Activated CD8-positive, alpha-beta memory T cell treated with anti-CD3 and anti-CD28 coated beads for 1 hour (primary cell): ENCODE data around the gene NFATC3.

ENCODE experiments used
- DNase-seq, 2 donors: peaks; one replicate each; pipeline ENCODE4 v3.0.0-alpha.2; 2020; ENCODE audit warnings: low read depth in 1 of 2; ENCODE audit errors: extremely low read depth in 1 of 2

The NFATC3 gene

DNA sequence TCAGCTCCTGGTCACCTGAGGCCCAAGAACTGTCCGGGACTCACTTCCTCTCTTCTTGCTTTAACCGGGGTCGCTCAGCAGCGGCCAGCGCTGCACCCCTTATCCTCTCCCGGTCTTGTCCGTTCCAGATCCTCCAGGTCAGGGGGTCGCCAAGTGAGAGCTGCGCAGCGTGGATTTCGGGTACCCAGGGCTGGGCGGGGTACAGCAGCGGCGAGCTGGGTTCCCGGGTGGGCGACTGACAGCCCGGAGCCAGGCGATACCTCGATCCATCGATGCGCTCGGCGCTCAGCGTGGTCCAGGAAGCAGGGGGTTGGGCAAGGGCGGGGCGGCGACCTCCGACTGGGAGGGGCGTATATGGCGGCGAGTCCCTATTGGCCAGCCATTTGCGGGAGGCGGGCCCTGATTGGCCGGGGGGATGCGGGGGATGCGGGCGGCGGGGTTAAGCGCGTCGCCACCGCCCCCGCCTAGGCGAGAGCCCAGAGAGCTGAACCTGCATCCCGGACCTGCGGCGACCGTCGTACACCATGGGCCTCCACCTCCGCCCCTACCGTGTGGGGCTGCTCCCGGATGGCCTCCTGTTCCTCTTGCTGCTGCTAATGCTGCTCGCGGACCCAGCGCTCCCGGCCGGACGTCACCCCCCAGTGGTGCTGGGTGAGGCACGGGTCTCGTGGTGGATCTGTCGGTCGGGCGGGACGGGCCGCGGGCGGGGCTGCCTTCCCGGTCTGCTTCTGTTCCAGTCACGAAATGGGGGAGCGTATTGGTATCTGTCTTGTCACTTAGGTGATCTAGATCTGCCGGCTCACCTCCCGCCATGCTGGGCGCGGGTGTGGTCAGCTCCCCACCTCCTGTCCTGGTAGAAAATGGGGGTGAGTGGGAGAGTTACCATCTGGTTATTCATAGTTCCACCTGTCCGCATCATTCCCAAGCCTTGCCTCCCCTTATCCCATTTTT, 160.0 kb downstream of the NFATC3 start, which contains the start of gene PLA2G15:
Gene PLA2G15, plus strand, starts transcription at position 471 of the 951 bp plus-strand sequence. Its CDS starts 54 bp downstream, at position 525.
- DNase-seq = peak; percentile 93 to 94

DNA sequence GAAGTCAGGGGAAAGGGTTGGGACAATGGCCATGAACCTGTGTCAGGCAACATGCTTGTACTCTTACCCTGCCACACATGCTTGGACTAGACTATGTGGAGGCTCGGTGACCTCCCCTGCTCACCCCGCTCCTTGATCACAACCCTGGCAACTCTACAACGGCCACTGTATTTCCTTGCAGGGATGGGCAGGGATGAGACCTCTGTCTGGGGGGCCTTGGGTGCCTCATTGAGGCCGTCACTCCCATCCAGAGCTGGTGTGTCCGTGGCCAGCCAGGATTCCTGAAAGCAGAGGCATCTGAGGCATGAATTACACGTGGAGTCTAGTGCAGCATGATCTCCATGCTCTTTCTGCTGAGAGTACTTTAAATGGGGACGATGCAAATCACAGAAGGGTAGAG, 161.0 kb downstream of the NFATC3 start:
- no peak for DNase-seq

DNA sequence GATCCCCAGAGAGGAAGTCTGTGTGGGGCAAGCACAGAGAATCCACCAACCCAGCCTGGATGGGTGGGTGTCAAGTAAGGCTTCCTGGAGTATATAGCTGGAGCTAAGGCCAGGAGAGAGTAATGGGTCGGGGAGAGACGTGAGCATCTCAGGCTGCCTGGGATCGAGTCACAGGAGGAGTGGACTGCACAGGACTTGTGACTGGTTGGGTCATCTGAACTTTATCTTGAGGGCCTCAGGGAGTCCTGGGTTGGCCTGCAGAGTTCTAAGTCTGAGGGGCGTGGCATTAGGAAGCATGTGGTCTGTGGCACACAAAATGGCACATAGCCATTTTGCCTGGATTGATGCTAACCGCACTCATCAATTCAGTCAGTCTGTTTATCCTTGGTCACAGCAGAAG, 161.5 kb downstream of the NFATC3 start:
- DNase-seq = no peak

DNA sequence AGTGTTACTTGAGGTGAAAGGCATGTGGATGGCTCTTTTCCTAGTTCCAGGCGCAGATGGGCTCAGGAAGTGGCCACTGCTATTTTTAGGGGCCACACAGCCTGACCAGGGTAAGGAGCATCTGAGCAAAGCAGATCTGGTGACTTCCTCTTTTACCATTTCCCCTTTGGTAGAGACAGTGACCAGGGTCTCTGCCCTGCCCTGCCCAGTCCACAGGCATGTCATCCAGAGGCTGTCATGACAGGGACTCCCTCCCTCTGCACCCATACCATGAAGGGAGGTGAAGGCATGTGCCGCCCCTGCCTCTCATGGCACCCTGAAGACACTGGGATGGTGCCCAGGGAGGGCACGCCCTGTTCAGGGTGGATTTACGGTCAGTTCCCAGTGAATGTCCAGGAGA, 162.2 kb downstream of the NFATC3 start:
- no peak for DNase-seq

DNA sequence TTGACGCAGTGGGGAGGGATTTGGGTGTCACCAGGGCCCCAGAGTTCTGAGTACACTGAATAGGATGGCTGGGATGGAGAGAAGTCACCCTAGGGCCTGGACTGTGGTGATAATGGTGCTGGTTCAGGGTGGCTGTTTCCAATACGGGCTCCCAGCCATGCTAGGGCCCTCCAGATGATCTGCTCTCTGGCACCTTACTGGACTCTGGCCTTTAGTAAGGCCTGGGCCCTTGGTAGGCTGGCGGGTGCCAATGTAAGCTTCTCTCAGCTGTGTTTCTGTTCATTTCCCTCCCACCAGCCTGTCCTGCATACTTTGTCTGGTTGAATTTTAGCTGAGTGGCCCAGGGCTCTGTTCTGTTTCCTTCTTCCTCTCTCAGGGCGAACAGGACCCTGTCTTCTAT, 162.8 kb downstream of the NFATC3 start:
- DNase-seq = no peak

DNA sequence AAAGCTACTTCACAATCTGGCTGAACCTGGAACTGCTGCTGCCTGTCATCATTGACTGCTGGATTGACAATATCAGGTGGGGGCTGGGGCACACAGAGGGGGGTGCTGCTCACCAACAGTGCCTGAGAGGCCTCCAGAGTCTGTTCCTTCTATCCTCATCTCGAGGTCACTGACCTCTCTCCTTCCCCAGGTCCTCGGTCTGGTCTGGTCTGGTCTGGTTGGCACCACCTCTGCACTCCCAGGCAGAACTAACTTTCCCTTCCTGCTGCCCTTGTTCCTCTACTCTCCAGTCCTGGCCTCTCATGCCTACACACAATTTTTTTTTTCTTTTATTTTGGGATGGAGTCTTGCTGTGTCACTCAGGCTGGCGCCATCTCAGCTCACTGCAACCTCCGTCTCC, 164.2 kb downstream of the NFATC3 start:
- DNase-seq = no peak

DNA sequence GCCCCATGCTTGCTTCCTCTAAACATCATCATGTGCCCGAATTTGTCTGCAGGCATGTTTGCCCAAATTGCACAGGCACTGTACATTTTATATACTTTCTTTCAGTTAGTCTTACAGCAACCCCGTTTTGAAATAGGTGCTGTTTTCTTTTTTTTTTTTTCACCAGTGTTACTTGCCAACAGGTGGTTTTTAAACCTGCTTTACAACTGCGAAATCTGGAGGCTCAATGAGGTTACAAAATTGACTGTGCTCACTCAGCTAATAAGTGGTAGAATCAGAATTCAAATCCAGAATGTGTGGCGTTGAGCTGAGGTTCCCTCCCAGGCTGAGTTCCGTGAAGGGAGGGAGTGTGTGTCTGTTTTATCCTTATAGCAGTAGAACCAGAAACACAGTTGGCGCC, 165.8 kb downstream of the NFATC3 start:
- DNase-seq = no peak

DNA sequence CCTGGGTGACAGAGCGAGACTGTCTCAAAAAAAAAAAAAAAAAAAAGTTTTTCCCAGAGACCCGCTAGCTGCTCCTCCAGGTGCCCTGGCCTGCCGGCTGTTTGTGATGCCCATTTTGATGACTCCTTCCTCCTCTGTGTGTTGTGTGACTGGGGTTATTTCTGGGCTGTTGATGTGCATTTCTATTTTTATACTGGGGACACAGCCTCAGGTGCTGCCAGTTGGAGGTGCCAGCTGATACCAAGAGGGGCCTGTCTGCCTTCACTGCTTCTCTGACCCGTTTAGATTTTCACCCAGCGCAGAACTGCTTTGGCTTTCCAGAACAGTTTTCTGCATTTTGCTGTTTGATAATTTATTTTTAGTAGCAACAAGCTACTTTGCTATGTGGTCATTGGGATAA, 166.7 kb downstream of the NFATC3 start:
- DNase-seq = no peak

DNA sequence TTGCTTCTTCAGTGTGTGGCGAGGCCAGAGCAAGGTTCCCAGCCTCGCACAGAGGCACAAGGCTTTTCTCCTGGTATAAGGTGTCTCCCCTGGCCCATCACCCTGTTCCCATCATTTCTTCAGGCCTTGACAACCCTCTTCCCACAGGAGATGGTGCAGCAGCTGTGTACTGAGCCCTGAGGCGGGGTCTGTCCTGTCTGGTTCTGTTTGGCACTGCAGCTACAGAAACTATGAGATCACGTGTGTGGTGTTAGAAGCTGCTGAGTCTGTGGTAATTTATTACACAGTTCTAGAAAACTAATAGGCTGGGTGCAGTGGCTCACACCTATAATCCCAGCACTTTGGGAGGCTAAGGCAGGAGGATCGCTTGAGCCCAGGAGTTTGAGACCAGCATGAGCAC, 167.2 kb downstream of the NFATC3 start:
- DNase-seq = no peak

DNA sequence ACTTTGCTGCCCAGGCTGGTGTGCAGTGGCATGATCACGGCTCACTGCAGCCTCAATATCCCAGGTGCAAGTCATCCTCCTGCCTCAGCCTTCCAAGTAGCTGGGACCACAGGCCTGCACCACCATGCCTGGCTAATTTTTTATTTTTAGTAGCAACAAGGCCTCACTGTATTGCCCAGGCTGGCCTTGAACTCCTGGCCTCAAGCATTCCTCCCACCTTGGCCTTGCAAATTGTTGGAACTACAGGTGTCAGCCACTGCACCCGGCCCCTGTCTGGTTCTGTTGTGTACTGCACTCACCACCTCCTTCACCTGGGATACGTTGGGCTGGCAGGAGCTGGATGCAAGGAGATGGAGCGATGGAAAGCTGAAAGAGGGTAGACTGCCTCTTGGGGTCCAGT, 168.6 kb downstream of the NFATC3 start:
- DNase-seq = no peak

DNA sequence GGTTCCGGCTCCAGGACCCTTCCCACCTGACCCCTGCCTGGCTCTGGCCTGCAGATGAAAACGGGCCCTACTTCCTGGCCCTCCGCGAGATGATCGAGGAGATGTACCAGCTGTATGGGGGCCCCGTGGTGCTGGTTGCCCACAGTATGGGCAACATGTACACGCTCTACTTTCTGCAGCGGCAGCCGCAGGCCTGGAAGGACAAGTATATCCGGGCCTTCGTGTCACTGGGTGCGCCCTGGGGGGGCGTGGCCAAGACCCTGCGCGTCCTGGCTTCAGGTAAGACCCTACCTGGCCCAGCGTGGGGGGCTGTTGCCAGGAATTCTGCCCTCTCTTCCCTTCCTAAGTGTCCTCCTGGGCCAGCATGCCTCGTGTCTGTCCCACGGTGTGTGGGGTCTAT, 170.5 kb downstream of the NFATC3 start:
- DNase-seq = no peak

DNA sequence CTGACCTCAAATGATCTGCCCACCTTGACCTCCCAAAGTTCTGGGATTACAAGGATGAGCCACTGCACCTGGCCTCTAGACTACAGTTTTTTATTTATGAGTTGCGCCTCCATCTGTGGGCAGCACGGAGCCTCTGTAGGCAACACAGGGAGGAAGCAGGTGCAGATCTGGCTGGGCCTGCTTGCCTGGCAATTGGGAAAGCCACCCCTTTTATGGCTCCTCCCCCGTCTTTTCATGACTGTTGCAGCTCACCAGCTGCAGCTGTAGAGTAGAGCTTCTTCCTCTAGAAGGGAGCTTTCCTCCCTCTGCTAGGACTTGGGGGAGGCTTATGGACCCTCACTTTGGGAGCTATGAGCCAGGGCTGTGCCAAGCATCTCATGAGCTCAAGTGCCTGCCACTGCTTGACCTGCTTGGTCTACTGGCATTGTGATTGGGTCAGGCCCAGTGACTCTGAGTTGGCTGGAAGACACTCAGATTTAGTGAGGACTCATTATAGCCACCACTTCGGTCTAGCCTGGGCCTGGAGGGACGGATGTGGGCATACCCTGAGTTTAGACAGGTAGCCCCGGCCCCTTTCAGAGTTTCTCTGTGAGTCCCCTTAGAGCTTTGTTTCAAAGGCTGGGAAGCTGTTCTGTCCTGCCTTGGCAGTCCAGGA, 172.2 kb downstream of the NFATC3 start:
- DNase-seq = no peak

DNA sequence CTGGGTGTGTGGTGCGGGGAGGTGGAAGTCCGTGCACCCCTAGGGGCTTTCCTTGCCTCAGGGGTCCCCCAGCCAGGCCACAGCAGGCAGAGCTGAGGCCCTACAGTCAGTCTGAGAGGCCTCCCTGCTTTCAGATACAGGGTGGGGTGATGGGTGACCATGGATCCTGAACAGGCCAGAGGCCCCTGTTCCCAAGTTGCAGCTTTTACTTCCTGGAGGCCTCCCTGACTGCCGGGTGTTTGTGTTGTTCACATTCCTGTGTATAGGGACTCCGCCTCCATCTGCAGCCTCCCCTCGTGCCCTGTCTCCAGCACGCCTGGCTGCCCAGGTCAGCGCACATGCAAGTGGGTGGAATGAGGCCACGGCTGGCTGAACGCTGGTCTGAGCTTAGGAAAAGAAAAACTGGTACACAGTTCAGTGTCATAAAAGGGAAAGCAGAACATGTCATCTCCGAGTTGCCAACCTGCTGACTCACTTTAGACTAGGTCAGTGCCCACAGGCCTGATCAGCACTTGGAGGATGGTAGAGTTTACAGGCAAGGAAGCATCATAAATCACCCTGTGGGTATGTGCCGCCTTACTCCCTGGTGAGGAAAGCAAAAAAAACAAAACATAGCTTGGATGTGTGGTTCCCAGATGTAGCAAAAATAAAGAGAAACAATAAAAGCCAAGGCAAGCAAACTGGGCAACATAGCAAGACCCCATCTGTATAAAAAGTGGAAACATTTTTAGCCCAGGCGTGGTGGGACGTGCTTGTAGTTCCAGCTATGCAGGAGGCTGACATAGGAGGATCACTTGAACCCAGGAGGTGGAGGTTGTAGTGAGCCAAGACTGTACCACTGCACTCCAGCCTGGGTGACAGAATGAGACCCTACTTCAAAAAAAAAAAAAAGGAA, 173.0 kb downstream of the NFATC3 start:
- DNase-seq = no peak

DNA sequence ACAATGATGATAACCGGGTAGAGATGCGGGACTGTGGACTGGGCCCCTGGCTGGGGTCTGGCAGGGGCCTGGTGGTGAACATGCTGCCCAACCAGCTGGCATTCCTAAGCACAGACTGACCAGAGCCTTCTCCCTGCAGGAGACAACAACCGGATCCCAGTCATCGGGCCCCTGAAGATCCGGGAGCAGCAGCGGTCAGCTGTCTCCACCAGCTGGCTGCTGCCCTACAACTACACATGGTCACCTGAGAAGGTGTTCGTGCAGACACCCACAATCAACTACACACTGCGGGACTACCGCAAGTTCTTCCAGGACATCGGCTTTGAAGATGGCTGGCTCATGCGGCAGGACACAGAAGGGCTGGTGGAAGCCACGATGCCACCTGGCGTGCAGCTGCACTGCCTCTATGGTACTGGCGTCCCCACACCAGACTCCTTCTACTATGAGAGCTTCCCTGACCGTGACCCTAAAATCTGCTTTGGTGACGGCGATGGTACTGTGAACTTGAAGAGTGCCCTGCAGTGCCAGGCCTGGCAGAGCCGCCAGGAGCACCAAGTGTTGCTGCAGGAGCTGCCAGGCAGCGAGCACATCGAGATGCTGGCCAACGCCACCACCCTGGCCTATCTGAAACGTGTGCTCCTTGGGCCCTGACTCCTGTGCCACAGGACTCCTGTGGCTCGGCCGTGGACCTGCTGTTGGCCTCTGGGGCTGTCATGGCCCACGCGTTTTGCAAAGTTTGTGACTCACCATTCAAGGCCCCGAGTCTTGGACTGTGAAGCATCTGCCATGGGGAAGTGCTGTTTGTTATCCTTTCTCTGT, 174.0 kb downstream of the NFATC3 start:
- DNase-seq = no peak

DNA sequence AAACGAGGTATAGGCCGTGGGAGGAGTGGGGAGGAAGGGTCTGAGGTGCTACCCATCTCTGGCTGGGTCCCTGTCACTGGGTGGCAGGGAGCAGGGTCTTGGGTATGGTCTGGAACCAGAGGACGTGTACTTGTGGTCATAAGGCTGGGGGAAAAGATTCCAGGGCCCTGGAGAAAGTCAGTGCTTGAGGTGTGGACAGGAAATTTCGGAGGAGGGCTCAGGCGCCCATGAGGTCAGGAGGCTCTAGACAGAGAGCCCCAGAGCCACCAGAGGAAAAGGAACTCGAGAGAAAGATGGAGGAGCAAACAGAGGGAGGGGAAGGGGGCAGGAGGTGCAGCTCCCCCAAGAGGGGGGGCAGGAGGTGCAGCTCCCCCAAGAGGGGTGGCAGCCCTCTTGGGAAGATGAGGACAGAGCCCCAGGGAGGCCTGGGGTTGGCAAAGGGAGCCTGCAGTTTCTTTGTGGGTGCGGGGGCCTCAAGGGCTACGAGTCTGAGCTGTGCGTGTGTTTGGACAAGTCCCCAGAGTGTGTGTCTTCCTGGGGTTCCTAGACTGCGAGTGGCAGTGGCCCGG, 178.5 kb downstream of the NFATC3 start:
- no peak for DNase-seq

DNA sequence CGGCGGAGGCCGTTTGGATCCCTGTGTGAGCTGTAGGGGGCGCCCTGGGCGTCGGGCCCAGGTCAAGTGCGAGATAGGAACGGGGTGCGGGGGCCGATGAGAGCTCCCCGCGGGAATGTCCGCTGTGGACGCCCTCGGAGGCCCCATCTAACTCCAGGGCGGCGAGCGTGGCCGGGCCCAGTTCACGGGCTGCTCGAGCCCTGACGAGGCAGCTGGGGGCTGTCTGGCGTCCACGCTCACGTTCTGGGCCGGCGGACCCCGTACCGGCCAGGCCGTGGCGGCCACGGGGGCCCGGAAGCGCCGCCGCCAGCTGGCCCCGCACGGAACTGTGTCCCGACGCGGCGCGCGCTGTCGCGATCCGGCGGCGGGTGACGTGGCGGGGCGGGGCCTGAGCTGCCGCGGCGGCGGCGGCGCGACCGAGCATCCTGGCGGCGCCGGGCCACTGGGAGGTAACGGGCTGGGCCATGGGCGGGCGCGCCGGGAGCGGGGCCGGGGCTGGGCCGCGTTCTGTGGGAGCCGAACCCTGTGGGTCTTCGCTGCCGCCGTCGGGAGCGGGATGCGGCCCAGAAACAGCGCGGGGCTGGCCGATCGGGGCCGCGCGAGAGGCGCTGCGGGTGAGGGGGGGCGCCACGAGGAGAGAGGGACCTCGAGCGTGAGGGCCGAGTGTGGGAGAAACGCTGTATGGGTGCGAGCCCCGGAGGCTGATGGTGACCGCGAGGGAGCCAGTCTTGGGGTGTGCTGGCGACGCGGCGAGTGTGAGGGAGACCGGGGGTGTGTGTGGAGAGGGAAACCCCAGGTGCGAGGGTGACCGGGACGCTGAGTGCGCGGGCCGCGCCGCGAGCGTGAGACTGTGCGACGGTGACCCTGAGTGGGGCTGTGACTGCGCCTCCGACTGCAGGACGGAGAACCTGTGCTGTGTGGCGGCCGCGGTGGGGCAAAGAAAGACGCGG, 179.2 kb downstream of the NFATC3 start, which contains the start of gene SLC7A6:
Gene SLC7A6, plus strand, starts transcription at position 399 of the 950 bp plus-strand sequence. CDS start 10,201 bp downstream, outside the sequence.
- peak in 1 of 2 donors; percentile 74 for DNase-seq

DNA sequence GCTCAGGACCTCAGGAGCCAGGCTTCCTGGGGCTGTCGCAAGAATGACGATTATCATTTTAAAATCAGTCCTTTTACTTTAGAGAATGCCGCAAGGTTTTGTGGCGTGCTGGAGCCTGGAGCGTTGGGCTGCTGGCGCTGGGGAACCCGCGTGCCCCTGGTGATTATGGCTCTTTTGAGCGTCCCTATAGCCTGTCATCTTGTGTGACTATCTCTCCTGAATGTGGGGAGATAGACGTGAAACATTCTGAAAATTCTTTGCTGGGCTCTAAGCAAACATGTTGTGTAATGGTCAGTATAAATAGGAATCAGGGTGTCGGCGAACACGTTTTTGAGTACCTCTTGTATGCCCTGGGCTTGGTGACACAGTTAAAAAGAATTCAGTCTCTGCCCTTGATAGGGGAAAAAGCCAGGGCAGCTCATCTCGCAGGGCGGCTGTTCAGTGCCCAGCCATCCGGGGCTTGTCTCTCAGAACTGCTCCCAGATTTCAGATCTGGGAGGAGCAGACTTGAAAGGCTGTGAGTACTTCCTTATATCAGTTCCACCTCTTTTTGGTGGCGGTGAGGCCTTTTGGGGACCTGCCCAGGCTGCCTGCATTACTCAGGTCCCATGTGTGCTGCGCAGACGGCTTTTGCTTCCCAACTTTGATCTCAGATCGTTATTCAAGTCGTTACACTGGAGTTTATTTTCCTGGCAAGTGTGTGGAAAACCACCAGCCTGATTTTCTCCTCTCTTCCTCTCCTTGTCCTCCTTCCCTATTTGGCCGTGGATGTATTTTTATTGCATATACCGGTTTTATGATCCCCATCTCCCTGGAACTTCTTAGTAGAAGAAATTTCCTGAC, 180.1 kb downstream of the NFATC3 start:
- no peak for DNase-seq
